OCI-LY1 (cell line): ENCODE data around the gene FAM53A.

ENCODE experiments used
- CTCF ChIP-seq: fragments of 200-600 bp; sonication (generic), shearing (Covaris generic); IDR thresholded peaks from 2 replicates; pipeline ENCODE4 v1.5.1; 2017; ENCODE audit warnings: mild to moderate bottlenecking, antibody characterized with exemption, low read length, moderate library complexity, mixed read lengths
- EZH2 ChIP-seq: fragments of 200-600 bp; sonication (generic), shearing (Covaris generic); IDR thresholded peaks from 2 replicates; pipeline ENCODE4 v1.8.0; 2017; ENCODE audit warnings: borderline replicate concordance, mixed run types, mild to moderate bottlenecking, antibody characterized with exemption, low read length, moderate library complexity, mixed read lengths

DNA sequence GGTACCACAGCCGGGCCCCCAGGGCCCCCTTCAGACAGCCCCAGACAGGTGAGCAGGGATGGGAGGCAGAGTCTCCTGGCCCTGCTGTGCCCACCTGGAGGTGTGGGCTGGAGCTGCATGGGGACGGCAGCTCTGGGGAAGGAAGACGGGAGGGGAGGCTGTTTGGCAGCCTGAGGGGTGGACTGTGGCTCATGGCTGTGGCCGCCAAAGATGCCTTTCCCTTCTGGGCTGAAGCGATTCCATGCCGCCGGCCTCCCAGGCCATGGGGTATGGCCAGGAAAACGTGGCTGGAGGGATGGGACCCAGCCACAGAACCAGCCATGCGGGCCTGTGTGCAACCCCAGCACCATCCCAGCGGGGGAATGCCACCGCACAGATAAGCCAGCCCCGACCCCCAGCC, 65.7 kb downstream of the FAM53A start:
- no peak for TF ChIP-seq CTCF
- TF ChIP-seq EZH2, result no peak
